HG03196 (cell line): ENCODE results near the gene RPTOR.

ENCODE experiments used
- ATAC-seq: cut with Tn5 transposase; IDR thresholded peaks from one replicate; pipeline ENCODE4 v1.9.1; 2021; ENCODE audit not compliant: unreplicated experiment

Gene RPTOR

GRCh38 chr17:80774146-80774545 is 229.5 kb downstream of the RPTOR start:
- no peak for ATAC-seq

- no peak for ATAC-seq
Measured at GRCh38 chr17:80774643-80775281, 230.1 kb downstream of the RPTOR start.

- ATAC-seq = no peak
Measured at GRCh38 chr17:80775863-80776262, 231.2 kb downstream of the RPTOR start.

GRCh38 chr17:80777274-80777673 is 232.6 kb downstream of the RPTOR start:
- no peak for ATAC-seq

GRCh38 chr17:80778716-80779115 is 234.1 kb downstream of the RPTOR start:
- no peak for ATAC-seq

GRCh38 chr17:80779336-80779735 is 234.7 kb downstream of the RPTOR start:
- ATAC-seq = no peak

- ATAC-seq = no peak
Measured at GRCh38 chr17:80779961-80780380, 235.3 kb downstream of the RPTOR start.

- peak; percentile 43 for ATAC-seq
Measured at GRCh38 chr17:80780381-80781198, 236.0 kb downstream of the RPTOR start.

GRCh38 chr17:80781211-80781610 is 236.6 kb downstream of the RPTOR start:
- no peak for ATAC-seq

- ATAC-seq = no peak
Measured at GRCh38 chr17:80781807-80782277, 237.2 kb downstream of the RPTOR start.

- no peak for ATAC-seq
Measured at GRCh38 chr17:80782536-80783427, 238.1 kb downstream of the RPTOR start.

GRCh38 chr17:80783486-80783885 is 238.8 kb downstream of the RPTOR start:
- no peak for ATAC-seq

GRCh38 chr17:80783971-80784370 is 239.3 kb downstream of the RPTOR start:
- ATAC-seq = no peak

GRCh38 chr17:80785477-80786178 is 241.0 kb downstream of the RPTOR start:
- ATAC-seq = no peak

- ATAC-seq = no peak
Measured at GRCh38 chr17:80786470-80786869, 241.8 kb downstream of the RPTOR start.

- no peak for ATAC-seq
Measured at GRCh38 chr17:80786887-80787286, 242.2 kb downstream of the RPTOR start.

- ATAC-seq = no peak
Measured at GRCh38 chr17:80787881-80788280, 243.2 kb downstream of the RPTOR start.

GRCh38 chr17:80789356-80789902 is 244.8 kb downstream of the RPTOR start:
- ATAC-seq = peak; percentile 33

- ATAC-seq = peak; percentile 60
Measured at GRCh38 chr17:80790021-80790765, 245.6 kb downstream of the RPTOR start.
